Measurements from ENCODE around the gene S100A10. TPM values are rescaled to one million over a fixed set of nuclear protein-coding genes. Genes with fewer than 3 reads are reported as not detected.

Gene S100A10
- total RNA-seq, 1 donor from 2014 or later, result 438 TPM

GRCh38 chr1:151939779-151940178 is 53.9 kb downstream of the S100A10 start:
- no peak for DNase-seq (ENCODE audit: low spot score, unreplicated experiment)
- Mint-ChIP-seq H3K9me3 (ENCODE audit: low read depth) (no peaks in the 10 kb centered on the region), H3K27me3 (no peaks in the 10 kb centered on the region), H3K27ac (no peak overlapping the region), H3K4me3 (ENCODE audit: low read depth) (no peak overlapping the region), H3K4me1 (ENCODE audit: low read depth) (peaks cover 48% of the 10 kb centered on the region), H3K36me3 (ENCODE audit: insufficient read depth) (no peaks in the 10 kb centered on the region)
- TF ChIP-seq, protein P1, sequence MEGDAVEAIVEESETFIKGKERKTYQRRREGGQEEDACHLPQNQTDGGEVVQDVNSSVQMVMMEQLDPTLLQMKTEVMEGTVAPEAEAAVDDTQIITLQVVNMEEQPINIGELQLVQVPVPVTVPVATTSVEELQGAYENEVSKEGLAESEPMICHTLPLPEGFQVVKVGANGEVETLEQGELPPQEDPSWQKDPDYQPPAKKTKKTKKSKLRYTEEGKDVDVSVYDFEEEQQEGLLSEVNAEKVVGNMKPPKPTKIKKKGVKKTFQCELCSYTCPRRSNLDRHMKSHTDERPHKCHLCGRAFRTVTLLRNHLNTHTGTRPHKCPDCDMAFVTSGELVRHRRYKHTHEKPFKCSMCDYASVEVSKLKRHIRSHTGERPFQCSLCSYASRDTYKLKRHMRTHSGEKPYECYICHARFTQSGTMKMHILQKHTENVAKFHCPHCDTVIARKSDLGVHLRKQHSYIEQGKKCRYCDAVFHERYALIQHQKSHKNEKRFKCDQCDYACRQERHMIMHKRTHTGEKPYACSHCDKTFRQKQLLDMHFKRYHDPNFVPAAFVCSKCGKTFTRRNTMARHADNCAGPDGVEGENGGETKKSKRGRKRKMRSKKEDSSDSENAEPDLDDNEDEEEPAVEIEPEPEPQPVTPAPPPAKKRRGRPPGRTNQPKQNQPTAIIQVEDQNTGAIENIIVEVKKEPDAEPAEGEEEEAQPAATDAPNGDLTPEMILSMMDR (IDR thresholded peaks at IDR 0.05; ENCODE audit: unreplicated experiment), result no peak

GRCh38 chr1:151939141-151939540 is 54.5 kb downstream of the S100A10 start:
- no peak for DNase-seq (ENCODE audit: low spot score, unreplicated experiment)
- H3K9me3 Mint-ChIP-seq (ENCODE audit: low read depth), result no peaks in the 10 kb centered on the region
- peaks cover 46% of the 10 kb centered on the region for H3K4me1 Mint-ChIP-seq (ENCODE audit: low read depth)
- H3K36me3 Mint-ChIP-seq (ENCODE audit: insufficient read depth), result no peaks in the 10 kb centered on the region
- H3K4me3 Mint-ChIP-seq (ENCODE audit: low read depth), result no peak overlapping the region
- H3K27ac Mint-ChIP-seq, result peak overlapping the region; percentile 41
- TF ChIP-seq, protein P1 (IDR thresholded peaks at IDR 0.05; ENCODE audit: unreplicated experiment), result no peak
- H3K27me3 Mint-ChIP-seq, result no peaks in the 10 kb centered on the region

GRCh38 chr1:151936653-151937052 is 57.0 kb downstream of the S100A10 start:
- DNase-seq (ENCODE audit: low spot score, unreplicated experiment), result peak; percentile 16
- no peaks in the 10 kb centered on the region for H3K27me3 Mint-ChIP-seq
- TF ChIP-seq, protein P1 (IDR thresholded peaks at IDR 0.05; ENCODE audit: unreplicated experiment), result no peak
- peak overlapping the region; percentile 8 for H3K4me3 Mint-ChIP-seq (ENCODE audit: low read depth)
- no peaks in the 10 kb centered on the region for H3K36me3 Mint-ChIP-seq (ENCODE audit: insufficient read depth)
- no peaks in the 10 kb centered on the region for H3K9me3 Mint-ChIP-seq (ENCODE audit: low read depth)
- peaks cover 37% of the 10 kb centered on the region for H3K4me1 Mint-ChIP-seq (ENCODE audit: low read depth)
- peak overlapping the region; percentile 84 for H3K27ac Mint-ChIP-seq

DNA sequence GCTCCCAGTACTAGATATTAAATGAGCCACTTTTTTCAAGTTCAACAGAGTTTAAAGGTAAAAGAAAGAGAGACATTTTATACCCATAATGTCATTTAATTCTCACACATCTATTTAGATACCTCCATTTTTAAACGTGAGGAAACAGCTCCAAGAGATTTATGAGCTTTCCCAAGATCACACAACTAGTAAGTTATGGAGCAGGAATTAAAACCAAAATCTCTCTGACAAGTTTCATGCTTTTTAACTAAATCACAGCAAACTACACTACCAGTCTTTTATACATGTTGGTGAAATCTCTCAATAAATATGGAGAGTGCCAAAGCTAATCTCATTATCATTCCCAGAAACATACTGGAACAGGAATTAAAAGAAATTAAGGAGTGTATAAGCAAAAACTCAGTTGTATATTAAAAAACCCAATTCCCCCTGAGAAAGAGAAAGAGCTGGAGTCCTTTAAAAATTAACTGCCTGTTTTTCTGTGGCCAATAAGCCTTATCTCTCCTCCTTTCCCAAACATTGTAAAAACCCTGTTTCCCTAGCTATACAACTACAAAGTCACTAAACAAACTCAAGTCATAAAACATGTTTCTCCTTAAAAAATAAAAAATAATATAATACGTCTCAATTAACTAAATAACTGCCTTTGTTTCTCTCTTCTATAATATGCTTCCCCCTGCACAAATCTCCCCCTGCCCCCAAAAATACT is 57.6 kb downstream of the S100A10 start:
- peaks cover 31% of the 10 kb centered on the region for H3K4me1 Mint-ChIP-seq (ENCODE audit: low read depth)
- H3K9me3 Mint-ChIP-seq (ENCODE audit: low read depth), result no peaks in the 10 kb centered on the region
- no peaks in the 10 kb centered on the region for H3K36me3 Mint-ChIP-seq (ENCODE audit: insufficient read depth)
- TF ChIP-seq, protein P1 (IDR thresholded peaks at IDR 0.05; ENCODE audit: unreplicated experiment), result no peak
- no peaks in the 10 kb centered on the region for H3K27me3 Mint-ChIP-seq
- DNase-seq (ENCODE audit: low spot score, unreplicated experiment), result no peak
- H3K4me3 Mint-ChIP-seq (ENCODE audit: low read depth), result peak overlapping the region; percentile 8
- peak overlapping the region; percentile 94 for H3K27ac Mint-ChIP-seq

GRCh38 chr1:151935154-151935553 is 58.5 kb downstream of the S100A10 start:
- DNase-seq (ENCODE audit: low spot score, unreplicated experiment), result no peak
- no peaks in the 10 kb centered on the region for H3K36me3 Mint-ChIP-seq (ENCODE audit: insufficient read depth)
- H3K27ac Mint-ChIP-seq, result peak overlapping the region; percentile 94
- H3K27me3 Mint-ChIP-seq, result no peaks in the 10 kb centered on the region
- H3K4me1 Mint-ChIP-seq (ENCODE audit: low read depth), result peaks cover 26% of the 10 kb centered on the region
- H3K9me3 Mint-ChIP-seq (ENCODE audit: low read depth), result no peaks in the 10 kb centered on the region
- TF ChIP-seq, protein P1 (IDR thresholded peaks at IDR 0.05; ENCODE audit: unreplicated experiment), result no peak
- H3K4me3 Mint-ChIP-seq (ENCODE audit: low read depth), result peak overlapping the region; percentile 15
